Effector memory CD8-positive, alpha-beta T cell (primary cell): ENCODE measurements around the gene ARFGAP1.
"Not testable (repeated sequence)": the region's sequence is repeated elsewhere in the genome, so short reads cannot be mapped to it uniquely, and the experiment has no call there.

ENCODE experiments used
- ATAC-seq: fragments of 150-1000 bp; cut with Tn5 transposase; replicated peaks from 2 replicates; pipeline ENCODE4 v1.10.0; 2021; ENCODE audit warnings: mild to moderate bottlenecking, moderate library complexity
- DNase-seq, 3 experiments: peaks; one replicate each; pipeline ENCODE4 v3.0.0; 2021
- H3K27ac Mint-ChIP-seq, 2 donors: one replicate each; pipeline ENCODE4 v1.8.0; 2022; ENCODE audit warnings: mild to moderate bottlenecking in 2 of 2, mixed read lengths in 2 of 2, moderate library complexity in 2 of 2
- H3K27me3 Mint-ChIP-seq, 2 donors: one replicate each; pipeline ENCODE4 v1.8.0; 2022; ENCODE audit warnings: mixed read lengths in 2 of 2
- H3K36me3 Mint-ChIP-seq: one replicate; pipeline ENCODE4 v1.8.0; 2022; ENCODE audit warnings: mild to moderate bottlenecking, moderate library complexity, mixed read lengths; ENCODE audit not compliant: insufficient read depth
- H3K4me1 Mint-ChIP-seq, 2 donors: one replicate each; pipeline ENCODE4 v1.8.0; 2022; ENCODE audit warnings: low read depth in 2 of 2, mixed read lengths in 2 of 2
- H3K4me3 Mint-ChIP-seq, 2 donors: one replicate each; pipeline ENCODE4 v1.8.0; 2022; ENCODE audit warnings: mild to moderate bottlenecking in 2 of 2, mixed read lengths in 2 of 2, moderate library complexity in 2 of 2
- H3K9me3 Mint-ChIP-seq, 2 donors: one replicate each; pipeline ENCODE4 v1.8.0; 2022; ENCODE audit warnings: mixed read lengths in 2 of 2

The ARFGAP1 gene

DNA sequence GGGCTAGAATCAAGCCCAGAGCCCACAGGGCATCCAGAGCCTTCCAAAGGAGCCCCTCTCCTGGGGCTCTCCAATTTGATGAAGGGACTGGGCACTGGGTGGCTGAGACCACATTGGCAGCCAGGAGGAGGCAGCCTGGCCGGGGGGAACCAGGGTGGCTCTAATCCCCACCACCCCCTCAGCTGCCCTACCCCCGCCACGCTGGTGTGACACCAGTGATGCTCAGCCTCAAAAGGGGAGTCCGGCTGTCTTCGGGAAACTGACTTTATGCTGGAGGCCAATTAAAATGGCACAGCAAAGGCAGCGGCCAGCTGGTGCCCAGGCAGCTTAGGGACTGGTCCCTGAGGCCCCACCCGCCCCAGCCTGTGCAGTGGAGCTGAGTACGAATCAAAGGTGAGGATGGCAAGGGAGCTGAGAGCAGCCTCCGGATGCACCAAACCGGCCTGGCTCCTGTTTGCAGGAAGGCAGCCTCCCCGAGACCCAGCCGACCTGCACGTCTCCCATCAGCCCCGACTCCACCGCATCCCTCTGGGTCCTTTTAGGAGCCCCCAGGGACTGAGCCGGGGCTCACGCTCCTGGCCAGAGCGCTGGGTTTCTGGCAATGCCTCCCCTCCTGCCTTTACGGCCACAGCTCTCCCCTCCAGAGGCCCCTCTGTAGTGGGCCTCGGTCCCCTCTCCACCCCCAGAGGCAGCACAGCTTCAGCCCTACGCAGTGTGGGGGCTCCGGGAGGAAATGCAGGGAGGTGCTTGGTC is 60.1 kb downstream of the ARFGAP1 start:
- Mint-ChIP-seq H3K4me3 (no peak overlapping the region), H3K9me3 (peaks cover 0 to 8% of the 10 kb centered on the region in 2 donors), H3K36me3 (peaks cover 2% of the 10 kb centered on the region), H3K4me1 (peaks cover 0 to 4% of the 10 kb centered on the region in 2 donors), H3K27ac (no peak overlapping the region), H3K27me3 (peaks cover 28 to 48% of the 10 kb centered on the region in 2 donors)
- no peak for ATAC-seq
- no peak for DNase-seq

DNA sequence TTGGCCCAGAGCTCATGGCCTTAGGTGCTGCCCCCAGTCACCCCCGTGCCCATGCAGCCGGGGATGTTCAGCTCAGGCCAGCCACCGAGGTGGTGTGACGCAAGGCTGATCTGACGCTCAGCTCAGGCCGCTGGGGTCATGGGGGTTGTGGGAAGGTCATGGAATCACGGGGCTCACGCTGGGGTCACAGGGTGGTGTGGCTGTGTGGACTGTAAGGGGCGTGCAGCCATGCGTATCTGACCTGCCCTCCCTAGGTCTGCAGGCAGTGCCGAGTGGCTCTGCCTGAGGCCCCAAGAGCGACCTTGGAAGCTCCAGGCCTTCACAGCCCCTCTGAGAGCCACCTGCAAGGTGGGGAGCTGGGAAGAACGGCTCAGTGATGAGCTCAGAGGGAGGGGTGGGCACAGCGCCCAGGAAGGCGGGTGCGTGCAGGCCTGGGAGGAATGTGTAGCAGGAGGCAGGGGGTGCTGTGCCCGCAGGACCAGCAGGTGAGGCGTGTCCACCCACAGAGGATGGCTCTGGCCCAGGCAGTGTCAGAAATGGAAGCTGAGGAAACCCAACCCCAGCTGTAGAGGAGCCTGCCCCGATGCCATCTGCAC is 60.7 kb downstream of the ARFGAP1 start:
- Mint-ChIP-seq H3K36me3 (peaks cover 2% of the 10 kb centered on the region), H3K4me3 (no peak overlapping the region), H3K4me1 (peaks cover 0 to 4% of the 10 kb centered on the region in 2 donors), H3K27me3 (peaks cover 30 to 53% of the 10 kb centered on the region in 2 donors), H3K27ac (no peak overlapping the region), H3K9me3 (peaks cover 0 to 8% of the 10 kb centered on the region in 2 donors)
- DNase-seq = no peak
- no peak for ATAC-seq

DNA sequence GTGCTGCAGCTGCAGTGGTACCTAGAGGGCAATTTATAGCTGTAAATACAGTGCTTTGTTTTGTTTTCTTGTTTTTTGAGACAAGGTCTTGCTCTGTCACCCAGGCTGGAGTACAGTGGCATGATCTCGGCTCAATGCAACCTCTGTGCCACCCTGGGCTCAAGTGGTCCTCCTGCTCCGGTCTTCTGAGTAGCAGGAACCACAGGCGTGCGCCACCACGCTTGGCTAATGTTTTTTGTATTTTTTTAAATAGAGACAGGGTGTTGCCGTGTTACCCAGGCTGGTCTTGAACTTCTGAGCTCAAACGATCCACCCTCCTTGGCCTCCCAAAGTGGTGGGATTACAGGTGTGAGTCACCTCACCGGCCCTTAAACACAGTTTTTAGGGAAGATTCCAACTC is 61.7 kb downstream of the ARFGAP1 start:
- Mint-ChIP-seq H3K4me3 (no peak overlapping the region), H3K36me3 (peaks cover 2% of the 10 kb centered on the region), H3K4me1 (peaks cover 0 to 2% of the 10 kb centered on the region in 2 donors), H3K9me3 (peaks cover 0 to 8% of the 10 kb centered on the region in 2 donors), H3K27ac (no peak overlapping the region), H3K27me3 (peaks cover 34 to 62% of the 10 kb centered on the region in 2 donors)
- no peak for DNase-seq
- no peak for ATAC-seq

DNA sequence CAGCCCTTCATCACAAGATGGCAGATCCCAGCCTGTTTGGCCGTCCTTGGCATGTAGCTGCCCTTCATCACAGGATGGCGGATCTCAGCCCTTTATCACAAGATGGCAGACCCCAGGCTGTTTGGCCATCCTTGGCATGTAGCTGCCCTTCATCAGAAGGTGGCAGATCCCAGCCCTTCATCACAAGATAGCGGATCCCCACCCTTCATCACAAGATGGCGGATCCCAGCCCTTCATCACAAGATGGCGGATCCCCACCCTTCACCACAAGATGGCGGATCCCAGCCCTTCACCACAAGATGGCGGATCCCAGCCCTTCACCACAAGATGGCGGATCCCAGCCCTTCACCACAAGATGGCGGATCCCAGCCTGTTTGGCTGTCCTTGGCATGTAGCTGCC is 62.4 kb downstream of the ARFGAP1 start:
- not testable (repeated sequence) for H3K4me1 Mint-ChIP-seq, H3K4me3 Mint-ChIP-seq, H3K36me3 Mint-ChIP-seq, ATAC-seq, H3K9me3 Mint-ChIP-seq, DNase-seq, H3K27ac Mint-ChIP-seq
- peaks cover 34 to 62% of the 10 kb centered on the region in 2 donors for H3K27me3 Mint-ChIP-seq

DNA sequence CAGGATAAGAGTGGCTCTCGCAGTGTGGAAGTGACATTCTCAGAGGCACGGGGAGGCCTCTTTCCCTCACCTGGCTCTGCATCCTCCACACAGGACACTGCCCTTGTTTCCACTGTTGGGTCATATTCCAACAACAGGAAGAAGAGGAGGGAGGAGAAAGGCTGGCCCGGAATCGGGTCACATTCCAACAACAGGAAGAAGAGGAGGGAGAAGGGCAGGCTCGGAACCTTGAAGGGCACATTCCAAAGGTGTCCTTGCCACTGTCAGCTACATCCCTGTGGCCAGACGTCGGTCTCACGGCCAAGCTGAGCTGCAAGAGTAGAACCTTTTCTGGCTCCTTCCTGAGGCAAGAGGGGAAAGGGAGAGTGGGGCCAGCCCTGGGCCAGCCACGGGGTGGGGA is 63.1 kb downstream of the ARFGAP1 start:
- H3K4me1 Mint-ChIP-seq = no peaks in the 10 kb centered on the region
- H3K4me3 Mint-ChIP-seq = no peak overlapping the region
- peaks cover 34 to 65% of the 10 kb centered on the region in 2 donors for H3K27me3 Mint-ChIP-seq
- H3K36me3 Mint-ChIP-seq = no peaks in the 10 kb centered on the region
- no peak overlapping the region for H3K27ac Mint-ChIP-seq
- DNase-seq (no peak), ATAC-seq (no peak)
- H3K9me3 Mint-ChIP-seq = peaks cover 0 to 8% of the 10 kb centered on the region in 2 donors

DNA sequence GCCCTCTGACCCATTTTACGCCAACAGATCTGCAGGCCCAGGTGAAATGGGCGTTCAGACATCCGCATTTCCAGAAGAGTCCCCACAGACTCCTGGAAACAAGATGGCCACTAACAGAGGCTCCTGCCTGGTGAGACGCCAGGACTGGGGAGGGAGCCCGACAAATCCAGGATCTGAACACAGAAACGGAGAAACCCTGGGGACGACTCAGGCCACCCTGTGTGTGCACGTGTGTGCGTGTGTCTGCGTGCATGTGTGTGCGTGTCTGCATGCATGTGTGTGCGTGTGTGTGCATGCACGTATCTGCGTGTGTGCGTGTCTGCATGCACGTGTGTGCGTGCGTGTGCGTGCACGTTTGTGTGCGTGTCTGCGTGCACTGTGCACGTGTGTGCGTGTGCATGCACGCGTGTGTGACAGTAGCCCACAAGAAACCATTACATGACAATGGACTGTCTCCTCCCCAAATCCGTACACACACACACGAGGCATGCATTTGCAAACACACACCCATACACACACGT is 63.7 kb downstream of the ARFGAP1 start:
- H3K4me3 Mint-ChIP-seq = no peak overlapping the region
- ATAC-seq = no peak

DNA sequence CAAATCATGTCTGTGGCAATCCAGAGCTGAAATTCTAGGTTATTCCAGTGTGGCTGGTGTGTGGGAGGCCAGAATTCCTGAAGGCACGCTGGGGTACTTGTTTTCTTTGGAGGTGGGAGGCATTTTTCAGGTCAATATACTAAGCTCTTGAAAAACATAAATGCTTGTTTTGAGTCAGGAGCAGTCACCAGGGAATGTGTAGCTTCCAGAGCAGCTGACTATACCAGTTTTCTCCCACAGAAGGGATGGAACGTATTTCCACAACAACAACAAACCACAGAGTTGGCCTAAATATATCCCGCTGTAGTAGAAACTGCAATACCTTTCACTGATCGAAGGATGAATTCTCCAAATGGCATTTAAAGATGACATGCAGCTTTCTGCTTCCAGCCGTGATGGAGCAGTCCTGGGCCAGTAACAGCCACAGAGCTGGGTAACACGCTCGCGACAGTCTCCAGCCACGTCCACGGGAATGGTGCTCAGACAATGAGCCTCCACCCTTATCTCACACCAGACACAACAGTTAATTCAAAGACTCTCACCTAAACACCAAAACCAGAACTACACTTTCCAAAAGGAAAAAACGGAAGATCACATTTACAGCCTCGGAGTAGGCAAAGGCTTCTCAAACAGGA is 65.3 kb downstream of the ARFGAP1 start:
- DNase-seq (no peak), ATAC-seq (no peak)
- no peak overlapping the region for H3K27ac Mint-ChIP-seq
- peaks cover 42 to 75% of the 10 kb centered on the region in 2 donors for H3K27me3 Mint-ChIP-seq
- no peaks in the 10 kb centered on the region for H3K36me3 Mint-ChIP-seq
- no peaks in the 10 kb centered on the region for H3K9me3 Mint-ChIP-seq
- no peak overlapping the region for H3K4me3 Mint-ChIP-seq
- H3K4me1 Mint-ChIP-seq = no peaks in the 10 kb centered on the region

More for the DNA sequence above, 63.7 kb downstream of the ARFGAP1 start:
- DNase-seq = no peak
- Mint-ChIP-seq H3K36me3 (no peaks in the 10 kb centered on the region), H3K27me3 (peaks cover 37 to 71% of the 10 kb centered on the region in 2 donors), H3K9me3 (peaks cover 0 to 8% of the 10 kb centered on the region in 2 donors), H3K27ac (no peak overlapping the region), H3K4me1 (no peaks in the 10 kb centered on the region)
